ENCODE results near the gene MTCH1.

MTCH1 gene

GRCh38 chr6:36924778-36925374 lies 61.1 kb downstream of the MTCH1 start:
- no peak for DNase-seq (ENCODE audit: extremely low read depth, low read depth)
- no peak for TF ChIP-seq CTCF (IDR thresholded peaks at IDR 0.05; ENCODE audit: low read depth, low read length)

- no peak for TF ChIP-seq CTCF (IDR thresholded peaks at IDR 0.05; ENCODE audit: low read depth, low read length)
- DNase-seq (ENCODE audit: extremely low read depth, low read depth): no peak
Measured at GRCh38 chr6:36924131-36924530, 61.9 kb downstream of the MTCH1 start.

- TF ChIP-seq CTCF (IDR thresholded peaks at IDR 0.05; ENCODE audit: low read depth, low read length): no peak
- DNase-seq (ENCODE audit: extremely low read depth, low read depth): no peak
Measured at GRCh38 chr6:36920546-36920945, 65.5 kb downstream of the MTCH1 start.

GRCh38 chr6:36920049-36920448 lies 65.9 kb downstream of the MTCH1 start:
- no peak for TF ChIP-seq CTCF (IDR thresholded peaks at IDR 0.05; ENCODE audit: low read depth, low read length)
- DNase-seq (ENCODE audit: extremely low read depth, low read depth): no peak

Measured in AG09319 (cell line).